Lung (tissue), 12 donors: ENCODE measurements around the gene METTL26. TPM values are rescaled to one million over a fixed set of nuclear protein-coding genes. Genes with fewer than 3 reads are reported as not detected.

ENCODE experiments used
- ATAC-seq: fragments of 200-7000 bp; cut with Tn5 transposase; one replicate; pipeline ENCODE4 v1.9.1; 2020; ENCODE audit warnings: moderate number of reproducible peaks; ENCODE audit not compliant: insufficient read depth, low FRiP score
- DNase-seq, 3 donors: peaks; one replicate each; pipeline ENCODE4 v3.0.0-alpha.2; 2013 to 2017
- H3K27ac ChIP-seq, 2 donors: one replicate each; pipeline ENCODE4 v1.5.1; 2013; ENCODE audit warnings: mild to moderate bottlenecking in 2 of 2, moderate library complexity in 2 of 2, control low read depth in 1 of 2, inconsistent platforms in 1 of 2, low read depth in 1 of 2, low read length in 1 of 2
- H3K27me3 ChIP-seq, 3 donors: one replicate each; pipeline ENCODE4 v1.5.1; 2013; ENCODE audit warnings: low read length in 2 of 3; ENCODE audit not compliant: control insufficient read depth in 3 of 3, insufficient read depth in 3 of 3
- H3K36me3 ChIP-seq, 4 donors: one replicate each; pipeline ENCODE4 v1.5.1; 2013; ENCODE audit warnings: low read length in 4 of 4, mild to moderate bottlenecking in 1 of 4, moderate library complexity in 1 of 4; ENCODE audit not compliant: control insufficient read depth in 4 of 4, insufficient read depth in 4 of 4
- H3K4me1 ChIP-seq, 5 donors: one replicate each; pipeline ENCODE4 v1.5.1; 2013; ENCODE audit warnings: low read length in 5 of 5, mild to moderate bottlenecking in 2 of 5, moderate library complexity in 1 of 5; ENCODE audit not compliant: control insufficient read depth in 5 of 5, insufficient read depth in 5 of 5
- H3K4me3 ChIP-seq: one replicate; pipeline ENCODE4 v1.5.1; 2013; ENCODE audit warnings: mild to moderate bottlenecking, control low read depth, moderate library complexity
- H3K9ac ChIP-seq, 2 donors: one replicate each; pipeline ENCODE4 v1.5.1; 2013; ENCODE audit warnings: low read length in 2 of 2, control low read depth in 1 of 2; ENCODE audit not compliant: insufficient read depth in 1 of 2
- H3K9me3 ChIP-seq, 4 donors: one replicate each; pipeline ENCODE4 v1.5.1; 2013; ENCODE audit warnings: low read length in 3 of 4, mild to moderate bottlenecking in 1 of 4, moderate library complexity in 1 of 4; ENCODE audit not compliant: control insufficient read depth in 4 of 4, insufficient read depth in 3 of 4
- WGBS, 2 donors: extraction: QIAGEN DNeasy Blood & Tissue Kit; methylation state at CpG; one replicate each; pipeline ENCODE4 v1.1.7; 2013; 5-methylcytosine and 5-hydroxymethylcytosine counted together
- polyA plus RNA-seq, 2 donors: library from polyadenylated mRNA; stranded (reverse); fragments of 200-250 nt; gene quantifications; one replicate each; pipeline ENCODE4 v1.2.1, GENCODE V29; 2013
- total RNA-seq, 2 donors: library from RNA; depleted of rRNA in 1 of 2; stranded (reverse); fragments of >200 nt in 1 of 2; gene quantifications; one replicate each; pipeline ENCODE4 v1.2.1, GENCODE V29; 2014 to 2021
- TF ChIP-seq, protein P1 (sequence below): IDR thresholded peaks from 2 replicates; pipeline ENCODE4 v1.5.1; 2012; ENCODE audit warnings: mild to moderate bottlenecking; ENCODE audit errors: control extremely low read depth, extremely low read depth
- donor health status: control.
- donor health status: control.
- donor health status: Bipolar disorder and iron deficiency.
- donor health status: healthy.
- donor health status: DM: yes; HTN: yes; CAD: no.

The METTL26 gene
- total and polyA plus RNA-seq, 4 donors = 36.1 to 200 (median 114) TPM

DNA sequence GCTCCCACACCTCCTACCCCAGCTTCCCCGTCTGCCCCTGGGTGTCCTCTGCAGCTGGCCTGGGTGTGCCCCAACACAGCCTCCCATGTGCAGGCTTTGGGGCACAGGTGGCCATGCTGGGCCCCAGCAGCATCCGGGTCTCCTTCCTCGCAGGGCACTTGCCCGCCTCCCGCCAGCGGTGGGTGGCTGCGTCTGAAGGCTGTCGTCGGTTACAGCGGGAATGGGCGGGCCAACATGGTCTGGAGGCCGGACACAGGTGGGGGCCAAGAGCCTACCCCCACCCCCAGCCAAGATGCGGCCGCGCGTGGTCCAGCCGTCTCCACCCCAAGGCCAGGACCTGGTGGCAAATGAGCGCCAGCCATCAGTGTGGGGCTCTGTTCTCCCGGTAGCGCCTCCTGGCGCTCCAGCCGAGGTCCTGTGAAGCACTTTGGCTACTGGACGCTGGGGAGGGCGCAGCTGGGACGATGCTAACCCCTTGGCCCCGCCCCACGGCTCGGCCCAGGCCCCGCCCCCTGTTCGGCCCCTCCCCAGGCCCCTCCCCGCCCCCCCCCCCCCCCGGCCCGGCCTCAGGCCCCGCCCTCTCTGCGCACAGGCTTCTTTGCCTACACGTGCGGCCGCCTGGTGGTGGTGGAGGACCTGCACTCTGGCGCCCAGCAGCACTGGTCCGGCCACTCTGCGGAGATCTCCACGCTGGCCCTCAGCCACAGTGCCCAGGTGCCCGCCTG is 24.5 kb upstream of the METTL26 start:
- peaks cover 0 to 7% (median 0%) of the 10 kb centered on the region in 5 donors for H3K4me1 ChIP-seq
- no peak overlapping the region for H3K9ac ChIP-seq
- DNase-seq = peak; percentile 66 to 83 (median 70)
- peak; percentile 82 for ATAC-seq
- no peaks in the 10 kb centered on the region for H3K27me3 ChIP-seq
- TF ChIP-seq, protein P1, sequence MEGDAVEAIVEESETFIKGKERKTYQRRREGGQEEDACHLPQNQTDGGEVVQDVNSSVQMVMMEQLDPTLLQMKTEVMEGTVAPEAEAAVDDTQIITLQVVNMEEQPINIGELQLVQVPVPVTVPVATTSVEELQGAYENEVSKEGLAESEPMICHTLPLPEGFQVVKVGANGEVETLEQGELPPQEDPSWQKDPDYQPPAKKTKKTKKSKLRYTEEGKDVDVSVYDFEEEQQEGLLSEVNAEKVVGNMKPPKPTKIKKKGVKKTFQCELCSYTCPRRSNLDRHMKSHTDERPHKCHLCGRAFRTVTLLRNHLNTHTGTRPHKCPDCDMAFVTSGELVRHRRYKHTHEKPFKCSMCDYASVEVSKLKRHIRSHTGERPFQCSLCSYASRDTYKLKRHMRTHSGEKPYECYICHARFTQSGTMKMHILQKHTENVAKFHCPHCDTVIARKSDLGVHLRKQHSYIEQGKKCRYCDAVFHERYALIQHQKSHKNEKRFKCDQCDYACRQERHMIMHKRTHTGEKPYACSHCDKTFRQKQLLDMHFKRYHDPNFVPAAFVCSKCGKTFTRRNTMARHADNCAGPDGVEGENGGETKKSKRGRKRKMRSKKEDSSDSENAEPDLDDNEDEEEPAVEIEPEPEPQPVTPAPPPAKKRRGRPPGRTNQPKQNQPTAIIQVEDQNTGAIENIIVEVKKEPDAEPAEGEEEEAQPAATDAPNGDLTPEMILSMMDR = peak; percentile 25
- peaks cover 0 to 27% (median 2%) of the 10 kb centered on the region in 4 donors for H3K36me3 ChIP-seq
- H3K4me3 ChIP-seq = no peak overlapping the region
- peak overlapping the region; percentile 68 to 69 for H3K27ac ChIP-seq
- no peaks in the 10 kb centered on the region for H3K9me3 ChIP-seq
- 6 to 17% methylated on average over 28 to 39 of the region's 43 CpGs for WGBS, 2 donors

DNA sequence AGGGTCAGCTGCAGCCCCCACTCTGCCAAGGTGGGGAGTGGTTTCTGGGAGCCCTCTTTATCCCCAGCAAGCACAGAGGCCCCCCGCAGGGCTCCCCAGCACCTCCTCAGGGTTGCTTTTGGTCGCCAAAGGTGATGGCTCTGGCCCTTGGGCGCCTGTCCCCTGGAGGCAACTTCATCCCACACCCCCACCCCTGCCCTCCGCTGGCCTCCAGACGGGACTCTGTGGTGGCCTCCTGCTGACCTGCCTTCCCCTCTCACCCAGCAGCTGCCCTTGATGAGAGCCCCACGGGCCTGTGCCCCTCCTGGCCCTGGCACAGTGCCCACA is 24.0 kb upstream of the METTL26 start:
- TF ChIP-seq, protein P1 = no peak
- 61 to 82% methylated on average over 5 to 6 of the region's 6 CpGs for WGBS, 2 donors
- Histone ChIP-seq H3K9me3 (no peaks in the 10 kb centered on the region), H3K9ac (no peak overlapping the region), H3K4me3 (no peak overlapping the region), H3K27me3 (no peaks in the 10 kb centered on the region), H3K4me1 (peaks cover 0 to 7% (median 0%) of the 10 kb centered on the region in 5 donors), H3K36me3 (peaks cover 0 to 32% (median 2%) of the 10 kb centered on the region in 4 donors), H3K27ac (peak overlapping the region in 1 of 2 donors; percentile 69)
- no peak for ATAC-seq
- no peak for DNase-seq

DNA sequence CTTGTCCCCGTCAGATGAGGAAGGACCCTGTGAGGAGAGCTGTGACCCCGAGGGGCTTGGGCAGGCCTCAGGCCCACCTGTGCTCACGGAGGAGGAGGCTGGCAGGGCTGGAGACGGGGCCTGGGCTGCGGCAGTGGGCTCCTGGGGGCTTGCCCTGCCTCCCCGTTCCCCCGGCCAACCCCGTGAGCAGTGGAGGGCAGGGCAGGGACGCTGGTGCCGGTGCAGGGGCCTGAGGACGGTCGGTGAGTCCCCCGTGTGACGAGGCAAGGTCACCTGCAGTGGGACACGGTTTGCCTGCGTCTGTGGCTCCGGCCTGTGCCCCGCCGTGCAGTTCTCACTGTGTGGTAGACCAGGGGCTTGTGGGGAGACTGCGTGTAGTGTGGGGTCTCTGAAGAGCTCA is 23.5 kb upstream of the METTL26 start:
- 92 to 94% methylated on average over 20 of the region's 20 CpGs for WGBS, 2 donors
- Histone ChIP-seq H3K36me3 (peaks cover 0 to 33% (median 2%) of the 10 kb centered on the region in 4 donors), H3K27ac (no peak overlapping the region), H3K4me1 (peaks cover 0 to 7% (median 0%) of the 10 kb centered on the region in 5 donors), H3K9me3 (no peaks in the 10 kb centered on the region), H3K9ac (no peak overlapping the region), H3K27me3 (no peaks in the 10 kb centered on the region), H3K4me3 (no peak overlapping the region)
- ATAC-seq (no peak), DNase-seq (no peak)
- TF ChIP-seq, protein P1 = no peak
